ENCODE data around the gene OSBPL5.

OSBPL5 gene

GRCh38 chr11:3149852-3150188, 15.3 kb downstream of the OSBPL5 start:
- no peak for DNase-seq (ENCODE audit: low read depth in 2 of 2)

GRCh38 chr11:3148990-3149851, 15.9 kb downstream of the OSBPL5 start:
- DNase-seq (ENCODE audit: low read depth in 2 of 2): no peak

GRCh38 chr11:3148255-3148989, 16.7 kb downstream of the OSBPL5 start:
- no peak for DNase-seq (ENCODE audit: low read depth in 2 of 2)

GRCh38 chr11:3147626-3148025, 17.5 kb downstream of the OSBPL5 start:
- no peak for DNase-seq (ENCODE audit: low read depth in 2 of 2)

GRCh38 chr11:3147257-3147619, 17.9 kb downstream of the OSBPL5 start:
- DNase-seq (ENCODE audit: low read depth in 2 of 2): no peak

- no peak for DNase-seq (ENCODE audit: low read depth in 2 of 2)
These were observed 18.4 kb downstream of the OSBPL5 start for GRCh38 chr11:3146612-3147256.

GRCh38 chr11:3145206-3145520, 19.9 kb downstream of the OSBPL5 start:
- DNase-seq (ENCODE audit: low read depth in 2 of 2): no peak

GRCh38 chr11:3144296-3145205, 20.6 kb downstream of the OSBPL5 start:
- no peak for DNase-seq (ENCODE audit: low read depth in 2 of 2)

- no peak for DNase-seq (ENCODE audit: low read depth in 2 of 2)
These were observed 21.8 kb downstream of the OSBPL5 start for GRCh38 chr11:3143136-3143880.

- DNase-seq (ENCODE audit: low read depth in 2 of 2): no peak
These were observed 24.9 kb downstream of the OSBPL5 start for GRCh38 chr11:3140291-3140603.

GRCh38 chr11:3139481-3140290, 25.4 kb downstream of the OSBPL5 start:
- no peak for DNase-seq (ENCODE audit: low read depth in 2 of 2)

GRCh38 chr11:3139086-3139440, 26.0 kb downstream of the OSBPL5 start:
- no peak for DNase-seq (ENCODE audit: low read depth in 2 of 2)

GRCh38 chr11:3138178-3139085, 26.7 kb downstream of the OSBPL5 start:
- no peak for DNase-seq (ENCODE audit: low read depth in 2 of 2)

GRCh38 chr11:3137486-3138177, 27.5 kb downstream of the OSBPL5 start:
- no peak for DNase-seq (ENCODE audit: low read depth in 2 of 2)

- DNase-seq (ENCODE audit: low read depth in 2 of 2): no peak
These were observed 28.3 kb downstream of the OSBPL5 start for GRCh38 chr11:3136546-3137455.

GRCh38 chr11:3135481-3136440, 29.3 kb downstream of the OSBPL5 start:
- DNase-seq (ENCODE audit: low read depth in 2 of 2): no peak
